Measurements from ENCODE around the gene PUSL1. TPM values are rescaled to one million over a fixed set of nuclear protein-coding genes. Genes with fewer than 3 reads are reported as not detected.

PUSL1 gene
- total RNA-seq, 1 experiment from 2014 or later, result 38.0 TPM

DNA sequence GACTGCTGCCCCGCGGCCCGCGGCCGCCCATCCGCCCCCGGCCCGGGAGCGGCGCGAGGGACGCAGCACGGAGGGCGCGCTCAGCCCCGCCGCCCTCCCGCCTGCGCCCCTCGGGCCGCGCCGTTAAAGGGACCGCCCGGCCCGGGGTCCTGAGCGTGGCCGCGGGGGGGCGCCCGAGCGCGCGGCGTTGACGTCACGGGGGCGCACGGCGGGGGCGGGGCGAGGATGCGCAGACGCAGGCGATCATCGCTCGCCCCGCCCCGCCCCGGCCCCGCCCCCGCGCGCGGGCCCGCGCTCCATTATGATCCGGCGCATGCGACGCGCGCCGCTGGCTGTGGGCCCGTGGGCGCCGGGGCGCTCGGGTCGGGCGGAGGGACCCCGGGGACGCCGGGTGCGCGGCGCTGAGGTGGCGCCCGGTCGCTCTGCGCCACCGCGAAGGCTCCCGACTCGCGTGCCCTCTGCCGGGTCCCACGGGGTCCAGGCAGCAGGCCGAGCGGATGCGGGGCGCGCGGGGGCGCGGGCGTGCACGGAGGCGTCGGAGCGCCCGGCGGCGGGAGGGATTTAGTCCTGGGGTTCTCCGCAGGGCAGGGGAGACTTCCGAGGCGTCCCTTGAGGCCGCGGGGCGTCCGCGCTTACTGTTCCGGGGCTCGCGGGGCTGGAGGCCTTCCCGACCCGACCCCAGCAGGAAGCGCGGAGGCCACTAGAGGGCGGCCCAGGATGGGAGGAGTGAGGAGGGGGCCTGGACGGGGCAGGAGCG, 41.0 kb downstream of the PUSL1 start, which contains the start of gene DVL1:
DVL1 (minus strand) TSS at position 163 of the 757 bp plus-strand sequence. CDS start 353 bp downstream, outside the sequence.
- TF ChIP-seq, protein P1, sequence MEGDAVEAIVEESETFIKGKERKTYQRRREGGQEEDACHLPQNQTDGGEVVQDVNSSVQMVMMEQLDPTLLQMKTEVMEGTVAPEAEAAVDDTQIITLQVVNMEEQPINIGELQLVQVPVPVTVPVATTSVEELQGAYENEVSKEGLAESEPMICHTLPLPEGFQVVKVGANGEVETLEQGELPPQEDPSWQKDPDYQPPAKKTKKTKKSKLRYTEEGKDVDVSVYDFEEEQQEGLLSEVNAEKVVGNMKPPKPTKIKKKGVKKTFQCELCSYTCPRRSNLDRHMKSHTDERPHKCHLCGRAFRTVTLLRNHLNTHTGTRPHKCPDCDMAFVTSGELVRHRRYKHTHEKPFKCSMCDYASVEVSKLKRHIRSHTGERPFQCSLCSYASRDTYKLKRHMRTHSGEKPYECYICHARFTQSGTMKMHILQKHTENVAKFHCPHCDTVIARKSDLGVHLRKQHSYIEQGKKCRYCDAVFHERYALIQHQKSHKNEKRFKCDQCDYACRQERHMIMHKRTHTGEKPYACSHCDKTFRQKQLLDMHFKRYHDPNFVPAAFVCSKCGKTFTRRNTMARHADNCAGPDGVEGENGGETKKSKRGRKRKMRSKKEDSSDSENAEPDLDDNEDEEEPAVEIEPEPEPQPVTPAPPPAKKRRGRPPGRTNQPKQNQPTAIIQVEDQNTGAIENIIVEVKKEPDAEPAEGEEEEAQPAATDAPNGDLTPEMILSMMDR (conservative IDR thresholded peaks at IDR 0.05), result peak; percentile 55; the same call in 2 of the 3 replicates
- Mint-ChIP-seq H3K27me3 (ENCODE audit: low read depth) (peaks cover 20% of the 10 kb centered on the region), H3K4me1 (peaks cover 22 to 39% of the 10 kb centered on the region in 2 experiments), H3K27ac (no peak within 1 kb of the TSS), H3K4me3 (peak within 1 kb of the TSS; percentile 72 to 84), H3K36me3 (ENCODE audit: insufficient read depth in 1 of 3, low read depth in 3 of 3) (peaks cover 0 to 8% (median 2%) of the 10 kb centered on the region in 3 experiments; a peak in 1 of 7 replicates), H3K9me3 (no peaks in the 10 kb centered on the region)
- H2BK12ac ChIP-seq (ENCODE audit: insufficient read length, low read depth, low read length), result no peak within 1 kb of the TSS
- H3K27ac ChIP-seq (ENCODE audit: insufficient read length, low read depth, low read length), result no peak within 1 kb of the TSS
- H3K4me1 ChIP-seq (ENCODE audit: insufficient read depth, low read length), result no peaks in the 10 kb centered on the region; the same call in 1 of the 2 replicates
- H2AK5ac ChIP-seq (ENCODE audit: insufficient read length, low read length), result no peak within 1 kb of the TSS
- H3K14ac ChIP-seq (ENCODE audit: insufficient read depth, low read length), result peak within 1 kb of the TSS; percentile 59
- H3K23me2 ChIP-seq (ENCODE audit: insufficient read length, low read depth, low read length, poor library complexity, severe bottlenecking), result peaks cover 11% of the 10 kb centered on the region
- no peak within 1 kb of the TSS for H4K91ac ChIP-seq (ENCODE audit: insufficient read length, low read depth, low read length)
- peak within 1 kb of the TSS; percentile 90 for H3K4me2 ChIP-seq (ENCODE audit: insufficient read depth, insufficient read length, low read length)
- peak; percentile 67 for DNase-seq
- no peak within 1 kb of the TSS for H2AFZ ChIP-seq (ENCODE audit: low read length)
- no peak within 1 kb of the TSS for H4K5ac ChIP-seq (ENCODE audit: insufficient read length, low read depth, low read length)
- peaks cover 3% of the 10 kb centered on the region; the same call in 1 of the 2 replicates for H3K79me2 ChIP-seq (ENCODE audit: insufficient read depth, low read length)
- peak within 1 kb of the TSS; percentile 3 for H3K9ac ChIP-seq (ENCODE audit: extremely low read depth, insufficient read length, low read length)
- H3K27me3 ChIP-seq (ENCODE audit: insufficient read depth, low read length), result no peaks in the 10 kb centered on the region
- H4K8ac ChIP-seq (replicated peaks; ENCODE audit: insufficient read length, low read depth, low read length), result no peak within 1 kb of the TSS
- H3K9me3 ChIP-seq (ENCODE audit: control insufficient read depth, low read depth, low read length), result no peaks in the 10 kb centered on the region
- H2BK5ac ChIP-seq (ENCODE audit: insufficient read length, low read length), result no peak within 1 kb of the TSS
- no peak within 1 kb of the TSS for H3K56ac ChIP-seq (ENCODE audit: insufficient read length, low read depth, low read length)
- no peak within 1 kb of the TSS for H3K4ac ChIP-seq (ENCODE audit: low read depth, low read length)
- no peak within 1 kb of the TSS for H2BK20ac ChIP-seq (ENCODE audit: low read depth, low read length, poor library complexity, severe bottlenecking)
- no peak within 1 kb of the TSS for H2BK120ac ChIP-seq (ENCODE audit: low read depth, low read length, poor library complexity, severe bottlenecking)
- no peak within 1 kb of the TSS for H2BK15ac ChIP-seq (ENCODE audit: low read depth, low read length)
- peaks cover 10% of the 10 kb centered on the region for H3K79me1 ChIP-seq (ENCODE audit: insufficient read depth, low read depth, low read length, poor library complexity, severe bottlenecking)
- no peak within 1 kb of the TSS for H3K23ac ChIP-seq (ENCODE audit: insufficient read length, low read depth, low read length)
- H4K20me1 ChIP-seq (ENCODE audit: control insufficient read depth, insufficient read depth, insufficient read length), result peaks cover 3% of the 10 kb centered on the region
- no CpG with 5 or more reads among the region's 122 CpGs for whole genome bisulfite sequencing (ENCODE audit: extremely low coverage, insufficient read length, low lambda C conversion rate)
- H3K18ac ChIP-seq (ENCODE audit: insufficient read length, low read depth, low read length), result no peak within 1 kb of the TSS
- H3T11ph ChIP-seq (ENCODE audit: low read length), result no peak within 1 kb of the TSS

Measured in H9 (cell line).